Tibial artery (tissue), 4 donors: ENCODE measurements around the gene RPA1.

Source experiments
- DNase-seq, 2 donors: peaks; one replicate each; pipeline ENCODE4 v3.0.0-alpha.2; 2019
- H3K27ac ChIP-seq, 2 donors: fragments of 200-600 bp; sonication (generic) in 1 of 2; 1 replicate in 1 of 2; 2 replicates in 1 of 2; pipeline ENCODE4 v1.5.1; 2018 to 2019; ENCODE audit warnings: mild to moderate bottlenecking in 1 of 2
- H3K27me3 ChIP-seq, 2 donors: fragments of 200-600 bp; sonication (generic) in 1 of 2; one replicate each; pipeline versions ENCODE4 v1.5.1 to v1.6.0; 2016 to 2019
- H3K36me3 ChIP-seq, 3 donors: fragments of 200-600 bp; sonication (generic) in 2 of 3; one replicate each; pipeline ENCODE4 v1.5.1; 2016 to 2019; ENCODE audit warnings: mild to moderate bottlenecking in 2 of 3
- H3K4me1 ChIP-seq, 4 donors: fragments of 200-600 bp; sonication (generic) in 2 of 4; 1 replicate in 3 of 4; 2 replicates in 1 of 4; pipeline ENCODE4 v1.5.1; 2016 to 2019
- H3K4me3 ChIP-seq, 2 donors: fragments of 200-600 bp; sonication (generic) in 1 of 2; 1 replicate in 1 of 2; 2 replicates in 1 of 2; pipeline ENCODE4 v1.5.1; 2018 to 2019; ENCODE audit warnings: mild to moderate bottlenecking in 2 of 2
- H3K9me3 ChIP-seq, 3 donors: fragments of 200-600 bp; sonication (generic) in 1 of 3; one replicate each; pipeline ENCODE4 v1.5.1; 2016 to 2019
- CTCF ChIP-seq, 2 experiments: fragments of 200-600 bp in 1 of 2; fragments of 450-650 bp in 1 of 2; IDR thresholded peaks; one replicate each; pipeline ENCODE4 v1.5.1; 2017 to 2019; ENCODE audit warnings: antibody characterized with exemption in 2 of 2, mild to moderate bottlenecking in 1 of 2, moderate library complexity in 1 of 2
- intact Hi-C: fragments of 100-400 bp; cut with DNase I; formaldehyde crosslinking; loops from one replicate; pipeline ENCODE4 v1.15.0; 2023; ENCODE audit warnings: low total_unique reads

Gene RPA1

GRCh38 chr17:1898332-1898731 is 68.5 kb downstream of the RPA1 start:
- H3K4me3 ChIP-seq, result no peak overlapping the region
- no peaks in the 10 kb centered on the region for H3K27me3 ChIP-seq
- no peaks in the 10 kb centered on the region for H3K4me1 ChIP-seq
- DNase-seq, result no peak
- no peak overlapping the region for H3K27ac ChIP-seq
- TF ChIP-seq CTCF (IDR thresholded peaks at IDR 0.05), result no peak
- intact Hi-C loops, result no loop called here
- H3K9me3 ChIP-seq, result no peaks in the 10 kb centered on the region
- H3K36me3 ChIP-seq, result peaks cover 51 to 64% (median 58%) of the 10 kb centered on the region in 3 donors

- Histone ChIP-seq H3K9me3 (no peaks in the 10 kb centered on the region), H3K4me1 (no peaks in the 10 kb centered on the region), H3K4me3 (no peak overlapping the region), H3K36me3 (peaks cover 51 to 59% (median 52%) of the 10 kb centered on the region in 3 donors), H3K27me3 (peaks cover 0 to 3% of the 10 kb centered on the region in 2 donors), H3K27ac (no peak overlapping the region)
- no peak for DNase-seq
- intact Hi-C loops, result no loop called here
- TF ChIP-seq CTCF (IDR thresholded peaks at IDR 0.05), result no peak
Measured at GRCh38 chr17:1898872-1899271, 69.1 kb downstream of the RPA1 start.

GRCh38 chr17:1899403-1900000 is 69.7 kb downstream of the RPA1 start:
- TF ChIP-seq CTCF (IDR thresholded peaks at IDR 0.05), result peak in 1 of 2 experiments; percentile 9
- Histone ChIP-seq H3K4me3 (no peak overlapping the region), H3K27ac (no peak overlapping the region), H3K4me1 (no peaks in the 10 kb centered on the region), H3K36me3 (peaks cover 45 to 53% (median 46%) of the 10 kb centered on the region in 3 donors), H3K9me3 (no peaks in the 10 kb centered on the region), H3K27me3 (peaks cover 0 to 8% of the 10 kb centered on the region in 2 donors)
- intact Hi-C loops, result no loop called here
- DNase-seq, result no peak

GRCh38 chr17:1904273-1905182 is 74.7 kb downstream of the RPA1 start:
- H3K9me3 ChIP-seq, result no peaks in the 10 kb centered on the region
- H3K4me3 ChIP-seq, result no peak overlapping the region
- DNase-seq, result no peak
- no peak overlapping the region for H3K27ac ChIP-seq
- peaks cover 0 to 14% (median 12%) of the 10 kb centered on the region in 4 donors for H3K4me1 ChIP-seq
- TF ChIP-seq CTCF (IDR thresholded peaks at IDR 0.05), result no peak
- intact Hi-C loops, result no loop called here
- peaks cover 0 to 3% (median 0%) of the 10 kb centered on the region in 3 donors for H3K36me3 ChIP-seq
- H3K27me3 ChIP-seq, result peaks cover 0 to 55% of the 10 kb centered on the region in 2 donors

GRCh38 chr17:1905190-1905913 is 75.5 kb downstream of the RPA1 start:
- Histone ChIP-seq H3K4me1 (peaks cover 0 to 14% (median 12%) of the 10 kb centered on the region in 4 donors), H3K4me3 (no peak overlapping the region), H3K27ac (no peak overlapping the region), H3K27me3 (peaks cover 0 to 62% of the 10 kb centered on the region in 2 donors), H3K36me3 (no peaks in the 10 kb centered on the region), H3K9me3 (no peaks in the 10 kb centered on the region)
- intact Hi-C loops, result no loop called here
- DNase-seq, result no peak
- no peak for TF ChIP-seq CTCF (IDR thresholded peaks at IDR 0.05)
